DMS53 treated with DMSO at 0.1 percent for 48 hours (cell line): ENCODE data around the gene KLK13.

Source experiments
- DNase-seq: peaks from one replicate; lab custom pipeline; 2025; ENCODE audit not compliant: unreplicated experiment; lab: John Stamatoyannopoulos, UW

KLK13 gene

DNA sequence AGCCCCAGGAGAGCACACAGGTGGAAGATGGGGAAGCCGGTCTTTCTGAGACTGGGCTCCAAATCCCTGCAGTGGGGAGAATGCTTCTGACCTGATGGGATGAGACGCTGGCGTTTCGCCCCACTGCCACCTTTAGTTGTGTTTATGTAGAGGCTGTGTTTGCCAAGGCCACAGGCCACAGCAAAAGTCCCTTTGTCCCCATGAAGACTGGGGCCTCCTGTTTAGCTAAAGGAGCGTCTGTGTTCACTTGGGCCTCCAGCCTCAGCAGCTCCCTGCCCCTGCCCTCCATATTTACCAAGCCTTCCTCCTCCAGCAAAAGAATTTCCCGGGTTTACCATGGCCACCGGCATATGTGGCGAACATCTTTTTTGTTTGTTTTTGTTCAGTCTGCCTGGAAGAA is 28.2 kb upstream of the KLK13 start:
- peak; percentile 60 for DNase-seq

- DNase-seq = no peak
These were observed 27.3 kb upstream of the KLK13 start for GRCh38 chr19:51091895-51092873.

DNA sequence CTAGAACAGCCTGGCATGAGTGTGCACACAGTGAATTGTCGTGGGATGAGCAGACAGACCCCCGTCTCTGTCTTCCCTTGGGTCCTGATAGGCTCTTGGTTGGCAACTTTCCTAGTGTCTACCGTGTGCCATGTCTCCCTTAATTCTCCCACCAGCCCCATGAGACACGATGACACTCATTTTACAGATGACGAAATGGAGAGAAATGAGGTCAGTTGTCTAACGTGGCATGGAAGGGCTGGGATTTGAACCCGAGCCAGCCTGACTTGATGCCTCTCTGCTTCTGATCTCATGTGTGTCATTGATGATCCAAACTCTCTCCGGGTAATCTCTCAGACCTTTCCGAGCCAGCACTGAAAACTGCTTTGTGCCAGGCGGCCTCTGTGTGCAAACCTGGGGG is 26.2 kb upstream of the KLK13 start:
- DNase-seq = no peak

DNA sequence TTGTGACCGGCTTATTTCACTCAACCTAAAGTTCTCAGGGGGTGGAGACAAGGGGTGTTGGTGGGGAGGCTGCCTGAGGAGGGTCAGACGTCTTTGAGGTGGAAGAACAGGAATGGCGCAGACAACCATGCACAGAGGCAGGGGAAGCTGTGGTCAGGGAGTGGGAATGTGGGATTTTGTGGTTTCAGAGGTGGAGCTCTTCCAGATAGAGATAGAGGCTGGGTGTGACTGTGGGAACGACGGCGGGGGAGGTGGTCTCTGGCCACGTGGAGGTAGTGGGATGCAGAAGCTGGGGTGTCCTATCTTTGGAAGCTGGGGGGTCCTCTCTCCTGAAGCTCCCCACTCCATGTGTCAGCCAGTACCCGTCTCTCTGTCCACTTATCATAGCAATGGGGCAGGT is 25.6 kb upstream of the KLK13 start:
- DNase-seq = no peak

- DNase-seq = no peak
These were observed 24.9 kb upstream of the KLK13 start for GRCh38 chr19:51089786-51090185.

DNA sequence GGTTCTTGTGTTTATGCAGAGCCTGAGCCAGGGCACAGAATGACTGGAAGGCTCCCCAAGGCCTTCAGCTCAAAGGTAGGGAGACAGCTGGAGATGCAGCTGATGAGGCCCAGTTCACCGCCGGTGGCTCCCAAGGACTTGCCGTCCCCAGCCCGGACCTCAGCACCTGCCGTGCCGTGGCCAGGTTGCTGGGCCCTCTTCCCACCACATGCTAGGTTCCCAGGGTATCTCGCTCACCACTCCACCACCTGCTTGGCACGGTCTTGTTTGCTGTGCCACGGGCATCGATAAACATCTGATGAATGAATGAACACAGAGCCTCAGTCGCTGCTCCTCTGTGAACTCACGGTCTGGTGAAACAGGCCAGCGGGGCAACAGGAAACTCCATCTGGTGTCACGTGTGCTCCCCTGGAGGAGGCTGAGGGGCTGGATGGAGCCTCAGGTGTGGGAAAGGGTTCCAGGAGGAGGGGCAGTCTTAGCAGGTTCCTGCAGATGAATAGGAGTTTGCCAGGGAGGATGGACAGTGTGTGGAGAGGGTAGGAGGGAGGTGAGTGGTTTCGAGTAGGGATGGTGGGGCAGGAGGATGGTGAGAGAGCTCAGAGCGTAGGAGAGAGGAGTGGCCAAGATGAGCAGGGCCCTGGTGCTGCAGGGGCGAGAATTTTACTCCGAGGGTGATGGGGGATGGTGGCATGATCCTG is 21.4 kb upstream of the KLK13 start:
- DNase-seq = peak; percentile 89

DNA sequence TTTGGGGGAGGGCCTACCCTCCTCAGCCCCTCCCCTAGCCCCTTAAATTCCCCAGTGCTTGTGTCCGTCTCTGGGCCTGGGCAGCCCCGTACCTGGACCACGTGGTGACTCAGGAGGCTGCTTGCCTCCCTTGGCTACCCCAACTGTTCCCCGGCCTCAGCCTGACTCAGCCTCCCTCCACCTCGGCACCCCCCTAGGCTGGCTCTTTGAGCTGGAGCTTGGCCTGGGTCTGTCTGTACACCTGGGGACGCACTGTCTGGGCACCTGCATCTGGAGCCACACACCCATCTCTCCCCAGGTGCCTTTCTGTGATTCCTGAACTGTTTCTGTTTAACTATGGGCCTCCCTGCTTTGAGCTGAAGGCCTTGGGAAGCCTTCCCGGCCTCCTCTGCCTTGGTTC is 19.6 kb upstream of the KLK13 start:
- no peak for DNase-seq

GRCh38 chr19:51083783-51084182 is 18.9 kb upstream of the KLK13 start:
- no peak for DNase-seq

- DNase-seq = no peak
These were observed 18.3 kb upstream of the KLK13 start for GRCh38 chr19:51083181-51083580.

DNA sequence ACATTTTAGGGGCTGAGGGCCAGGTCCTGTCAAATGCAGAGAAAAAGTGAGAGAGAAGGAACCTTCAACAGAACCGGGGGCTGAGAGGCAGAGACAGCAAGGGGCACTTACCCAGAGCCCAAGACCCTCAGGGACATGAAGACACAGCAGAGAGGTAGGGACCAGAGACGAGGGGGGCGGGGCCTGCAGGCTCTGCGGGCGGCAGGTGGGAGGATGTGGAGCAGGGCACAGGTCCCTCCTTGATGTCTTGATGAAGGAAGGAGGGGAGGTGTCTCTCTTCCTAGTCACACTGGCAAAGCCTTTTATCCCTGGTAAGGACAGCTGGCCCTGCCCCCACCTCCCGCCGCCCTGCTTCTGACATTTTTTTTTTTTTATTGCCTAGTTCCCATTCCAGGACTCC is 17.7 kb upstream of the KLK13 start, which contains the start of gene KLK14:
KLK14 (minus strand) TSS at position 277 of the 400 bp plus-strand sequence; CDS start at position 4, 273 bp downstream.
- peak; percentile 16 for DNase-seq

DNA sequence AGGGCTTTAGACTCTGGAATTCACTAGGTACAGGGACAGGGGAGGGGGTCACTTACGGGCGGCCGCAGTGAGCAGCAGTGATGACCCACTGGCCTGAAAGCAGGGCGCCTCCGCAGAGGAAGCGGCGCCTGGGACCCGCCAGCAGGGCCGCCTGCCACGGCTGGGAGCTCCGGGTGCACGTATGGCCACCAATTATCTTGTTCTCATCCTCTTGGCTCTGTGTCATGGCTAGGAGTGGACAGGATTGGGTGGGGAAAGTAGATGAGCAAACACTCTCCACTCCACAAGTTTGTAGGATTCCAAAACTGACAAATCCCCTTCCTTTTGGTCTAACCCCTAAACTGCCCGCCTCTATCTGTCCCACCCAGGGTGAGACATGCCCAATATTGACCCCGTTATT is 16.6 kb upstream of the KLK13 start:
- DNase-seq = no peak

- no peak for DNase-seq
These were observed 14.7 kb upstream of the KLK13 start for GRCh38 chr19:51079481-51080110.

DNA sequence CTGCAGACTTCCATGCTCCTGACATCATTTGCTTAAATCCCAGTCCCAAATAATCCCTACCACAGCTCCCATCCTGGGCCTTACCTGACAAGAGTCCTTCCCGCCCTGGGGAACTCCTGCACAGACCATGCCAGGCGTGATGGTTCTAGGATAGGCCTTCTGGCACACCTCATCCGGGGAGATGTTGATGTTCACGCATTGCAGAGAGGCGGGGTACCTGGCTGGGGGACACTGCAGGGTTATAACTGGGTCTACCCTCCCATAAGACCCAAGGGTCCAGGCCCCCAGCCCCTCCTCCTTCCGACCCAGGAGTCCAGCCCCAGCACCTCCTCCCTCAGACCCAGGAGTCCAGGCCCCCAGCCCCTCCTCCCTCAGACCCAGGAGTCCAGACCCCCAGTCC is 13.8 kb upstream of the KLK13 start:
- no peak for DNase-seq

DNA sequence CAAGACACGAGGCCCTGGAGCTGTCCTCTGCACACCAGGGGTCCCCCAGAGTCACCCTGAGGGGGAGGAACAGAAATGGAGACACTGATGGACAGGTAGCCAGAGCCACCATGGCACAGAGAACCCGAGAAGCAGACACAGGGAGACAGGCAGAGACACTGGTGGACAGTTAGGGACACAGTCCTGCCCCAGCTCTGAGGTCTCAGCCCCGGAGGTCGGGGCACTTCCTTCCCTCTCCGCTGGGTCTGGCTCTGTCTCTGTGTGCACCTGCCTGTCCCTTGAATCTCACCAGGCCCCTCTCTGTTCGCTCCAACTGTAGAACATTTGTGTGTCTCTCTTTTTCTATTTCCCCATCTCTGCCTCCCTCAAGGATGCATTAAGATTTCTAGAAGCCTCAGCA is 13.2 kb upstream of the KLK13 start:
- DNase-seq = no peak

- DNase-seq = no peak
These were observed 11.8 kb upstream of the KLK13 start for GRCh38 chr19:51076631-51077213.

DNA sequence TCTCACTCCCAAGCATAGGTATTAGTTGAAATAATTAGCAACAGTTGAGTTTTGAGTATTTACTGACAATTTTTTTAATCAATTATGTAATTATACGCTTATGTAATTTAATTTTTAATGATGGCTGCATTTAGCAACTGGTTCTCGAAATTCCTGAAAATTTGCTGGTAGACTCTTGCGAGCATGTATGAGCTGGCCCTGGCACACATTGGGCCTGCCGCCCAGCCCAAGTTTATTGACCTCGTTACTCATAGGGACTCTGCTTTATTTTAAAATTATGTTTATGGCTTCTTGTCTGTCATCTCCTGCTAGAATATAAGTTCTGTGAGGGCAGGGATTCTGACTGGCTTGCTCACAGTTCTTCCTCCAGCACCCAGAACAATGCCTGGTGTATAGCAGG is 11.1 kb upstream of the KLK13 start:
- DNase-seq = no peak

DNA sequence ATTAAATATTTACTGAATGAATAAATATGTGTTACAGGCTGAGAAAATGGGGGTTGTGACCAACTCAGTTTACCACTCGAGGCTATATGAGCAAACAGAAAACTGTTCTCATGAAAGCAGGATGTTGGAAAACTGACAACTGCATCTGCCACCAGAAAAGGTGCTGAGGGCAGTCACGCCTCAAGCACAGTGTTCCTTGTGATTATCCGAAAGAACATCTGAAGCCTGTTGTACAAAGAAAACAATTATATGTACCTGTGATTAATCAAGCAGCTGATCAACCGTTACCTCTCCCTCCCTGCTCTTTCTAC is 6.2 kb upstream of the KLK13 start:
- peak; percentile 62 for DNase-seq

- peak; percentile 51 for DNase-seq
These were observed 5.6 kb upstream of the KLK13 start for GRCh38 chr19:51070334-51071094.

DNA sequence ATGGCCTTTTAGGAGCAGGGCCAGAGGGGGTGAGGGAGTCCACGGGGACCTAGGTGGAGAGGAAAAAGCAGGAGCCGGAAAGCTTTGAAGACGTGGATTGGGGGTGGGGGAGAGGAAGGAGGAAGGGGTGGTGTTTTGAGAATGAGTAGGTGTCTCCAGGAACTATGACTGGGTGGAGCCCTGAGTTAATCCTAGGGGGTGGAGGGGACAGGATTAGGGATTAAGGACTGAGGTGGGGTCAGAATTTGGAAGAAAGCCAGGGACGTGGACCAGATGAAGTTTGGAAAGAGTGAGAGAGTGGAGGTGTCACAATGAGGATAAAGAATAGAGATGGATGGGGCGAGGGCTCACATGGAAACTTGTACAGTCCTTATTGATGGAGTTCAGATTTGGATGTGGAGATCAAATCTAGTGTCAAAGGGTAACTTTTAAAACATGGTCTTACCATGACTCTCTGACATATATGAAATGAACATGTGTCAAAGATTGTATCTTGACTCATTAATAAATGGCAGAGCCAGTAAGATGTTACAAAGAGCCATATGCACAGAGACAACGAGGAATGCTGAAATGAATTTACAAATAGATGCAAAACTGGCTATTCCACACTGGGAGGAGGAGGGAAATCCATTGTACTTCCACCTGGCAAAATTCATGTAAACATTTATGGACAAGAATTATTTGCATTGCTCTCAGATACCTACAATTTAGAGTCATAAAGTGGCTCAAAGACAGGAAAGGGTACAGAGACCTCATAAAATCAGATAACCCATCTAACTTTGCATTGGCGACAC is 1.7 kb upstream of the KLK13 start:
- no peak for DNase-seq
